PC-9 (cell line): ENCODE measurements around the gene KCTD13.

Source experiments
- CTCF ChIP-seq: fragments of 200-600 bp; sonication (generic); conservative IDR thresholded peaks from 2 replicates; pipeline ENCODE4 v1.6.1; 2017; ENCODE audit warnings: mixed run types, antibody characterized with exemption, mild to moderate bottlenecking, moderate library complexity
- EZH2 ChIP-seq: fragments of 200-600 bp; sonication (generic); IDR thresholded peaks from 2 replicates; pipeline ENCODE4 v1.8.0; 2017; ENCODE audit warnings: antibody characterized with exemption, low read depth

GRCh38 chr16:29876594-29877249 is 49.3 kb downstream of the KCTD13 start:
- TF ChIP-seq CTCF: no peak
- no peak for TF ChIP-seq EZH2
